Neuronal stem cell (in vitro differentiated cells): ENCODE results near the gene LUC7L2.
A peak's percentile ranks its signal among the peaks of the same experiment; 100 is the strongest.
"Not testable (repeated sequence)": the region's sequence is repeated elsewhere in the genome, so short reads cannot be mapped to it uniquely, and the experiment has no call there.

Experiments
- DNase-seq: peaks from one replicate; pipeline ENCODE4 v3.0.0-alpha.2; 2013; ENCODE audit warnings: low spot score
- H2AFZ ChIP-seq: one replicate; pipeline ENCODE4 v1.6.1; 2013; ENCODE audit warnings: mild to moderate bottlenecking, low read length, inconsistent platforms
- H2AK5ac ChIP-seq: 2 replicates; pipeline ENCODE4 v1.6.1; 2013; ENCODE audit warnings: low read depth, mild to moderate bottlenecking, inconsistent platforms, low read length, moderate library complexity, mixed read lengths
- H2BK120ac ChIP-seq: 2 replicates; pipeline ENCODE4 v1.6.1; 2013; ENCODE audit warnings: low read depth, mild to moderate bottlenecking, inconsistent platforms, low read length, moderate library complexity, mixed read lengths
- H2BK12ac ChIP-seq: one replicate; pipeline ENCODE4 v1.6.1; 2013; ENCODE audit warnings: low read length, inconsistent platforms
- H2BK15ac ChIP-seq: 2 replicates; pipeline ENCODE4 v1.6.1; 2013; ENCODE audit warnings: mild to moderate bottlenecking, low read length, inconsistent platforms, mixed read lengths
- H2BK5ac ChIP-seq: one replicate; pipeline ENCODE4 v1.6.1; 2013; ENCODE audit warnings: inconsistent platforms, mild to moderate bottlenecking, low read length, moderate library complexity
- H3K14ac ChIP-seq: one replicate; pipeline ENCODE4 v1.6.1; 2013; ENCODE audit warnings: low read length, inconsistent platforms
- H3K18ac ChIP-seq: 2 replicates; pipeline ENCODE4 v1.6.1; 2013; ENCODE audit warnings: low read length, inconsistent platforms
- H3K23ac ChIP-seq: 2 replicates; pipeline ENCODE4 v1.6.1; 2013; ENCODE audit warnings: low read depth, mild to moderate bottlenecking, mixed read lengths, low read length, inconsistent platforms; ENCODE audit not compliant: poor library complexity
- H3K27ac ChIP-seq: replicated peaks from 3 replicates; pipeline ENCODE4 v1.5.1; 2013; ENCODE audit warnings: low read length, inconsistent platforms
- H3K27me3 ChIP-seq, 3 experiments: 2 replicates each; pipeline ENCODE4 v1.6.1; 2013; ENCODE audit warnings: low read length in 3 of 3, mild to moderate bottlenecking in 2 of 3, inconsistent platforms in 1 of 3, low read depth in 1 of 3, mixed read lengths in 1 of 3, moderate library complexity in 1 of 3; ENCODE audit not compliant: control insufficient read depth in 3 of 3, insufficient read depth in 3 of 3
- H3K36me3 ChIP-seq, 2 donors: replicated peaks in 1 of 2; 2 replicates each; pipeline ENCODE4 v1.6.1; 2013; ENCODE audit warnings: low read length in 2 of 2; ENCODE audit not compliant: control insufficient read depth in 2 of 2, insufficient read depth in 2 of 2
- H3K4ac ChIP-seq: 2 replicates; pipeline ENCODE4 v1.6.1; 2013; ENCODE audit warnings: inconsistent platforms, mild to moderate bottlenecking, low read length, moderate library complexity
- H3K4me1 ChIP-seq, 2 donors: 1 replicate in 1 of 2; 2 replicates in 1 of 2; pipeline ENCODE4 v1.6.1; 2013; ENCODE audit warnings: low read length in 2 of 2, low read depth in 1 of 2; ENCODE audit not compliant: control insufficient read depth in 2 of 2, insufficient read depth in 1 of 2
- H3K4me2 ChIP-seq: one replicate; pipeline ENCODE4 v1.6.1; 2013; ENCODE audit warnings: mild to moderate bottlenecking, low read length, inconsistent platforms; ENCODE audit not compliant: insufficient read depth, poor library complexity, severe bottlenecking
- H3K4me3 ChIP-seq, 2 donors: 2 replicates each; pipeline ENCODE4 v1.5.1; 2013; ENCODE audit warnings: low read length in 2 of 2, mild to moderate bottlenecking in 2 of 2, inconsistent platforms in 1 of 2, moderate library complexity in 1 of 2
- H3K79me1 ChIP-seq: one replicate; pipeline ENCODE4 v1.6.1; 2013; ENCODE audit warnings: low read depth, mild to moderate bottlenecking, inconsistent platforms, low read length, moderate library complexity
- H3K9ac ChIP-seq: one replicate; pipeline ENCODE4 v1.6.1; 2013; ENCODE audit warnings: mild to moderate bottlenecking, low read depth, low read length, inconsistent platforms; ENCODE audit not compliant: poor library complexity
- H3K9me3 ChIP-seq, 2 donors: replicated peaks in 1 of 2; 2 replicates each; pipeline versions ENCODE3 to v1.6.1; 2013; ENCODE audit warnings: low read length in 2 of 2, mild to moderate bottlenecking in 2 of 2, inconsistent platforms in 1 of 2, low read depth in 1 of 2, mixed read lengths in 1 of 2, moderate library complexity in 1 of 2; ENCODE audit not compliant: control insufficient read depth in 2 of 2, insufficient read depth in 1 of 2
- H4K8ac ChIP-seq: one replicate; pipeline ENCODE4 v1.6.1; 2013; ENCODE audit warnings: low read depth, mild to moderate bottlenecking, inconsistent platforms, low read length, moderate library complexity
- H4K91ac ChIP-seq: one replicate; pipeline ENCODE4 v1.6.1; 2013; ENCODE audit warnings: low read length, low read depth, mild to moderate bottlenecking, inconsistent platforms; ENCODE audit not compliant: poor library complexity
- WGBS, 2 donors: extraction: QIAGEN DNeasy Blood & Tissue Kit; methylation state at CpG; one replicate each; pipeline ENCODE4 v1.1.7; 2013; ENCODE audit warnings: missing lambda C conversion rate in 2 of 2, mixed read lengths in 1 of 2; ENCODE audit not compliant: insufficient read length in 2 of 2, insufficient replicate concordance in 1 of 2; ENCODE audit errors: extremely low coverage in 2 of 2; 5-methylcytosine and 5-hydroxymethylcytosine counted together

The LUC7L2 gene

DNA sequence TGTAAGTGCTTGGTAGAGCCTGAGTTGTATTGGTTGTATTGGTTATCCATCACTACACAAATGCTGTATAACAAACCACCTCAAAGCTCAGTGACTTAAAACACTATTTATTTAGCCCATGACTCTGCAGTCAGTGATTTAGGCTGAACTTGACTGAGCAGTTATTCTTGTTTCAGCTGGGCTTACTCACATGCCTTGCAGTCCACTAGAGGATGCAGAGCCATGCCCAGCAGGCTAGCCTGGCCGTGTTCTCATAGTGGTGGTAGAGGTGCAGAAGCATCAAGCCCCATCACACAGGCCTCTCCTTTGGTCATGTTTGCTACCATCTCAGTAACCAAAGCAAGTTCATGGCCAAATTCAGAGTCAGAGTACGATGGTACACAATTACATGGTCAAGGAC, 43.9 kb downstream of the LUC7L2 start:
- WGBS, 2 donors, result no CpG with 5 or more reads among the region's 2 CpGs
- Histone ChIP-seq H2AK5ac (no peak overlapping the region), H3K23ac (no peak overlapping the region), H3K36me3 (peaks cover 21 to 98% of the 10 kb centered on the region in 2 donors), H3K4me1 (no peaks in the 10 kb centered on the region), H2AFZ (no peak overlapping the region), H3K9me3 (peaks cover 0 to 4% of the 10 kb centered on the region in 2 donors), H2BK5ac (no peak overlapping the region), H3K9ac (peak overlapping the region; percentile 60), H2BK120ac (no peak overlapping the region), H3K79me1 (peaks cover 2% of the 10 kb centered on the region), H3K18ac (no peak overlapping the region), H2BK15ac (no peak overlapping the region), H4K91ac (no peak overlapping the region), H3K4me3 (no peak overlapping the region), H4K8ac (no peak overlapping the region), H3K4ac (no peak overlapping the region), H3K27ac (no peak overlapping the region), H3K4me2 (no peak overlapping the region), H3K14ac (no peak overlapping the region), H3K27me3 (no peaks in the 10 kb centered on the region), H2BK12ac (no peak overlapping the region)
- no peak for DNase-seq

DNA sequence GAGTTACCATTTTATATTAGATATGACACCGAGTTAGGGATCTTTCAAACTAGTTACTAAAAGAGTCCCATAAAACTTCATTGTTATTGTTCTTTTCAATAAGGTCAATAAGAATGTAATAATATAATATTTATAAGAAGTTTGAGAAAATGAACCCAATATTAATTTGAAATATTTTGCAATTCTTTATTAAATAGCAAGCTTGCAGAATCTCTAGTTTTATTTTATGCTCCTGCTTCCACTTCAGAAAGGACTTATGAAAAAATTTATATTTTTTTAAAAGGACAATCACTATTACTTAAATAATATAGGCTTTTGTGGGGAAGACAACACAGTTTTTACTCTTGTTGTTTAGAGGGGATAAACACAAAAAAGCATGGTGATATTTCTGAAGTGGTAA, 47.9 kb downstream of the LUC7L2 start:
- peaks cover 0 to 4% of the 10 kb centered on the region in 2 donors for H3K9me3 ChIP-seq
- no peak overlapping the region for H2BK120ac ChIP-seq
- H2AFZ ChIP-seq, result no peak overlapping the region
- DNase-seq, result no peak
- H2BK12ac ChIP-seq, result no peak overlapping the region
- H3K18ac ChIP-seq, result no peak overlapping the region
- H3K27me3 ChIP-seq, result no peaks in the 10 kb centered on the region
- H2BK15ac ChIP-seq, result no peak overlapping the region
- H4K8ac ChIP-seq, result no peak overlapping the region
- H3K4me3 ChIP-seq, result no peak overlapping the region
- WGBS, 2 donors, result no CpG with 5 or more reads among the region's 1 CpG
- no peak overlapping the region for H3K4ac ChIP-seq
- H2BK5ac ChIP-seq, result no peak overlapping the region
- no peak overlapping the region for H3K27ac ChIP-seq
- peaks cover 2% of the 10 kb centered on the region for H3K79me1 ChIP-seq
- peaks cover 17 to 98% of the 10 kb centered on the region in 2 donors for H3K36me3 ChIP-seq
- no peak overlapping the region for H3K9ac ChIP-seq
- no peak overlapping the region for H3K23ac ChIP-seq
- no peak overlapping the region for H3K4me2 ChIP-seq
- no peak overlapping the region for H4K91ac ChIP-seq
- no peaks in the 10 kb centered on the region for H3K4me1 ChIP-seq
- no peak overlapping the region for H2AK5ac ChIP-seq
- H3K14ac ChIP-seq, result no peak overlapping the region

DNA sequence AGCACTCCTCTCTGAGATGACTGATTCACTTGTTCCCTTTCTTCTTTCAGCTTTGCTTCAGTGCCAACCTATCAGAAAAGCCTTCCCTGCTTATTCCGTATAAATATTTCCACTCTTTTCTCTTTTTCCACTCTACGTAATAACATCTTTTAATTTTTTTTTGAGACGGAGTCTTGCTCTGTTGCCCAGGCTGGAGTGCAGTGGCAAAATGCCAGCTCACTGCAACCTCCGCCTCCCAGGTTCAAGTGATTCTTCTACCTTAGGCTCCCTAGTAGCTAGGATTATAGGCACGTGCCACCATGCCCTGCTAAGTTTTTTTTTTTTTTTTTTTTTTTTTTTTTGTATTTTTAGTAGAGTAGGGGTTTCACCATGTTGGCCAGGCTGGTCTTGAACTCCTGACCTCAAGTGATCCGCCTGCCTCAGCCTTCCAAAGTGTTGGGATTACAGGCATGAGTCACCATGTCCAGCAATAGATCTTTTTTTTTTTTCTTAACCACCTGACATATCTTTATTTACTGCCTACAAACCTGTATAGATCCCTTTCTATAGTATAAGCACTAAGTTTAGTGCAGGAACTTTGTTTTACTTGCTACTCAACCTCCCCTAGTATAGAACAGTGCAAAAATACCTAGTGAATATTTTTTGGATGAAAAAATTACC, 55.2 kb downstream of the LUC7L2 start:
- 100% methylated on average over 2 to 3 of the region's 6 CpGs for WGBS, 2 donors
- not testable (repeated sequence) for H3K27ac ChIP-seq, H3K9ac ChIP-seq, H2BK12ac ChIP-seq, H2AFZ ChIP-seq, H2BK15ac ChIP-seq, H3K4me3 ChIP-seq, H4K91ac ChIP-seq, H3K4me1 ChIP-seq, H2AK5ac ChIP-seq, H3K9me3 ChIP-seq, H3K27me3 ChIP-seq, DNase-seq, H3K18ac ChIP-seq, H2BK120ac ChIP-seq, H2BK5ac ChIP-seq, H3K4ac ChIP-seq, H3K79me1 ChIP-seq, H3K4me2 ChIP-seq, H4K8ac ChIP-seq, H3K14ac ChIP-seq, H3K23ac ChIP-seq
- peaks cover 15 to 99% of the 10 kb centered on the region in 2 donors for H3K36me3 ChIP-seq

DNA sequence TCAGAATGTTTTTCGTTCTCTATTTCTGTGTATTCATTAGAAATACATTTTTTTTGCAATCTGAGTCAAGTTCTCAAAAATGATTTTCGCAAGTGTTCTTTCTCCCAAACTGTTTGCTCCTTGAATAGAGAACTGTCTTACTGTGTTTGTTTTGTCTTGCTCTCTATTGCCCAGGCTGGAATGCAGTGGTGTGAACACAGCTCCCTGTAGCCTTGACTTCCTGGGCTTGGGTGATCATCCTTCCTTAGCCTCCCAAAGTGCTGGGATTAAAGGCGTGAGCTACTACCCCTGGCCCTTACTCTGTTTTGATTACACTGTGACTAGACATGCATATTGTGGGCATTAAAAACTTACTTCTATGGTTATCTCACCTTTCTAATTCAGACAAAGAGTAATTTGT, 56.7 kb downstream of the LUC7L2 start:
- Histone ChIP-seq H4K91ac (no peak overlapping the region), H3K27ac (no peak overlapping the region)

More for the DNA sequence above, 56.7 kb downstream of the LUC7L2 start:
- Histone ChIP-seq H3K36me3 (peaks cover 15 to 99% of the 10 kb centered on the region in 2 donors), H3K14ac (no peak overlapping the region), H2BK120ac (no peak overlapping the region), H2AK5ac (no peak overlapping the region), H3K4me3 (no peak overlapping the region), H3K9ac (no peak overlapping the region), H3K27me3 (no peaks in the 10 kb centered on the region), H2AFZ (no peak overlapping the region), H2BK5ac (no peak overlapping the region), H4K8ac (no peak overlapping the region), H3K79me1 (no peaks in the 10 kb centered on the region), H2BK15ac (no peak overlapping the region), H3K9me3 (no peaks in the 10 kb centered on the region), H2BK12ac (no peak overlapping the region), H3K23ac (no peak overlapping the region), H3K18ac (no peak overlapping the region), H3K4ac (no peak overlapping the region), H3K4me2 (no peak overlapping the region), H3K4me1 (no peaks in the 10 kb centered on the region)
- no CpG with 5 or more reads among the region's 3 CpGs for WGBS, 2 donors
- no peak for DNase-seq
